SK-N-SH treated with all-trans-retinoic acid at 6 μM for 48 hours (cell line): ENCODE results near the gene ASS1.

ENCODE experiments used
- ARNTL ChIP-seq: fragments of 450-650 bp; formaldehyde crosslinking; IDR thresholded peaks from 2 replicates; pipeline ENCODE4 v1.5.0; 2020; ENCODE audit warnings: low read depth, mild to moderate bottlenecking, moderate library complexity, borderline replicate concordance
- BACH2 ChIP-seq: fragments of 250-450 bp; sonication (Bioruptor Pico); IDR thresholded peaks from 2 replicates; pipeline ENCODE4 v1.9.0; 2021; ENCODE audit warnings: mild to moderate bottlenecking, borderline replicate concordance
- CREB5 ChIP-seq: fragments of 250-450 bp; sonication (Bioruptor Pico); IDR thresholded peaks from 2 replicates; pipeline ENCODE4 v1.5.1; 2020; ENCODE audit warnings: low read depth, mild to moderate bottlenecking, moderate library complexity
- CSDC2 ChIP-seq: fragments of 250-450 bp; sonication (Bioruptor Pico); IDR thresholded peaks from 2 replicates; pipeline ENCODE4 v1.5.0; 2020; ENCODE audit warnings: mild to moderate bottlenecking, moderate library complexity
- GLIS3 ChIP-seq: fragments of 250-450 bp; sonication (Bioruptor Pico); IDR thresholded peaks from 2 replicates; pipeline ENCODE4 v1.5.0; 2020; ENCODE audit warnings: mild to moderate bottlenecking, moderate library complexity
- OSR1 ChIP-seq: fragments of 250-450 bp; sonication (Bioruptor Pico); IDR thresholded peaks from 2 replicates; pipeline ENCODE4 v1.8.0; 2022; ENCODE audit warnings: moderate library complexity, mild to moderate bottlenecking, inconsistent platforms
- PATZ1 ChIP-seq: fragments of 250-450 bp; sonication (Bioruptor Pico); IDR thresholded peaks from 2 replicates; pipeline ENCODE4 v1.8.0; 2020; ENCODE audit warnings: mild to moderate bottlenecking, moderate library complexity, borderline replicate concordance
- RARB ChIP-seq: fragments of 250-450 bp; sonication (Bioruptor Pico); IDR thresholded peaks from 2 replicates; pipeline ENCODE4 v1.8.0; 2021; ENCODE audit warnings: mild to moderate bottlenecking, moderate library complexity
- TSHZ2 ChIP-seq: fragments of 250-450 bp; sonication (Bioruptor Pico); IDR thresholded peaks from 2 replicates; pipeline ENCODE4 v1.5.0; 2020; ENCODE audit warnings: mild to moderate bottlenecking, moderate library complexity
- ZC3H10 ChIP-seq: fragments of 250-450 bp; sonication (Bioruptor Pico); IDR thresholded peaks from 2 replicates; pipeline ENCODE4 v1.5.1; 2021; ENCODE audit warnings: mild to moderate bottlenecking, moderate library complexity
- ZNF8 ChIP-seq: fragments of 450-650 bp; formaldehyde crosslinking; IDR thresholded peaks from 2 replicates; pipeline ENCODE4 v1.5.0; 2020; ENCODE audit warnings: mild to moderate bottlenecking, moderate library complexity

- TF ChIP-seq PATZ1 = no peak
- no peak for TF ChIP-seq OSR1 (CRISPR knock-in tag)
- TF ChIP-seq CSDC2 (CRISPR knock-in tag) = no peak
- TF ChIP-seq ZC3H10 (CRISPR knock-in tag) = no peak
- TF ChIP-seq ZNF8 (CRISPR knock-in tag) = no peak
- TF ChIP-seq CREB5 (CRISPR knock-in tag) = no peak
- TF ChIP-seq ARNTL (CRISPR knock-in tag) = no peak
- TF ChIP-seq GLIS3 (CRISPR knock-in tag) = no peak
- no peak for TF ChIP-seq TSHZ2 (CRISPR knock-in tag)
- no peak for TF ChIP-seq BACH2 (CRISPR knock-in tag)
- TF ChIP-seq RARB (CRISPR knock-in tag) = no peak
Measured at GRCh38 chr9:130513078-130513477, 68.3 kb downstream of the ASS1 start.
